ENCODE data around the gene HDAC4. TPM values are rescaled to one million over a fixed set of nuclear protein-coding genes. Genes with fewer than 3 reads are reported as not detected.

Gene HDAC4
- total and polyA plus RNA-seq, 10 of the 15 experiments (the other 5 are each of a cell fraction or from before 2014, with no cell fraction given) = 0.22 to 15.7 (median 4.8) TPM

GRCh38 chr2:239252393-239252792, 148.4 kb downstream of the HDAC4 start (continued):
- TF ChIP-seq, protein P1, sequence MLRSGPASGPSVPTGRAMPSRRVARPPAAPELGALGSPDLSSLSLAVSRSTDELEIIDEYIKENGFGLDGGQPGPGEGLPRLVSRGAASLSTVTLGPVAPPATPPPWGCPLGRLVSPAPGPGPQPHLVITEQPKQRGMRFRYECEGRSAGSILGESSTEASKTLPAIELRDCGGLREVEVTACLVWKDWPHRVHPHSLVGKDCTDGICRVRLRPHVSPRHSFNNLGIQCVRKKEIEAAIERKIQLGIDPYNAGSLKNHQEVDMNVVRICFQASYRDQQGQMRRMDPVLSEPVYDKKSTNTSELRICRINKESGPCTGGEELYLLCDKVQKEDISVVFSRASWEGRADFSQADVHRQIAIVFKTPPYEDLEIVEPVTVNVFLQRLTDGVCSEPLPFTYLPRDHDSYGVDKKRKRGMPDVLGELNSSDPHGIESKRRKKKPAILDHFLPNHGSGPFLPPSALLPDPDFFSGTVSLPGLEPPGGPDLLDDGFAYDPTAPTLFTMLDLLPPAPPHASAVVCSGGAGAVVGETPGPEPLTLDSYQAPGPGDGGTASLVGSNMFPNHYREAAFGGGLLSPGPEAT (IDR thresholded peaks at IDR 0.05; ENCODE audit: low read depth) = no peak
- TF ChIP-seq WRNIP1 (IDR thresholded peaks at IDR 0.05; ENCODE audit: borderline replicate concordance, low read depth, low read length) (no peak), SMC3 (IDR thresholded peaks at IDR 0.05; ENCODE audit: borderline replicate concordance, low read length) (no peak), MTA3 (IDR thresholded peaks at IDR 0.05; ENCODE audit: borderline replicate concordance, low read length) (no peak)

DNA sequence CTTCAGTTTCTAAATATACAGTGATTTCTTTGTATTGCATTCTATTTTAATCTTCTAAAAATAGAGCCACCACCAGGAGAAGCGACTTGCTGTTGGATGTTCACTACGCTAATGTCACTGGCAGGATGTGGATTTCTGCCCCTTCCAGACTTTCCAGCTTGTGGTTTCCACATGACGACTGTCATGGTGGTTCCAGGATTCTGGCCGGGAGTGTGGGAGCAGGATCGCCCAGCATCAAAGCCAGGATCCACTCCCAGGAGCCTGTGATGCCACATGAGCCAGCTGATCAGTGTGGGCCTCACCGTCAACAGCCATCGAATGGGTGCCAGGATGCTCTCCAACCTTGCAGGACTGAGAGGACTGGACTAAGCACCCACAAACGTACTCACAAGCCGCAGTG, 148.8 kb downstream of the HDAC4 start:
- Histone ChIP-seq H3K27me3 (replicated peaks in 1 of 2; ENCODE audit: control insufficient read depth in 2 of 2, insufficient read depth in 2 of 2, low read length in 1 of 2) (peaks cover 0 to 11% of the 10 kb centered on the region in 2 experiments; a peak in 2 of 4 replicates), H3K4me3 (no peak overlapping the region), H2AFZ (ENCODE audit: control insufficient read depth, low read depth, low read length) (no peak overlapping the region), H3K36me3 (ENCODE audit: control insufficient read depth in 2 of 2, insufficient read depth in 2 of 2, low read length in 1 of 2) (no peaks in the 10 kb centered on the region), H3K4me1 (ENCODE audit: control insufficient read depth, insufficient read depth, low read length) (peaks cover 18% of the 10 kb centered on the region), H4K20me1 (ENCODE audit: control insufficient read depth, insufficient read depth) (no peaks in the 10 kb centered on the region; the same call in none of the 2 replicates), H3K4me2 (ENCODE audit: control insufficient read depth, insufficient read depth) (no peak overlapping the region), H3K79me2 (ENCODE audit: control insufficient read depth, insufficient read depth, low read length) (no peaks in the 10 kb centered on the region), H3K9me3 (replicated peaks; ENCODE audit: control insufficient read depth, insufficient read depth, low read length) (no peaks in the 10 kb centered on the region), H3K9ac (ENCODE audit: control insufficient read depth, insufficient read depth, low read length) (no peak overlapping the region), H3K27ac (ENCODE audit: control insufficient read depth, insufficient read depth) (no peak overlapping the region)
- SMC1A ChIA-PET (ENCODE audit: uncharacterized antibody, unreplicated experiment) = interaction anchor here (1.1 to 1.7 kb wide), 3 partner anchors 16 to 62 kb away, joined by 3 read pairs; no protein-coding TSS in a partner anchor
- no peak for TF ChIP-seq TAF1 (IDR thresholded peaks at IDR 0.05; ENCODE audit: borderline replicate concordance, low read depth, low read length)
- TF ChIP-seq CBX3 (IDR thresholded peaks at IDR 0.05; ENCODE audit: borderline replicate concordance, low read depth) = no peak
- TF ChIP-seq POLR2A (IDR thresholded peaks at IDR 0.05; ENCODE audit: low read depth, low read length) = no peak
- TF ChIP-seq SKIL (IDR thresholded peaks at IDR 0.05; ENCODE audit: low read depth, poor library complexity, severe bottlenecking) = no peak
- POLR2A ChIA-PET = no interaction called here
- CTCF ChIA-PET = interaction anchor here (0.5 to 2.2 kb wide), 4 partner anchors 8 to 185 kb away, joined by 3 to 6 read pairs (median 4); no protein-coding TSS in a partner anchor
- no TSS peak for BruUV-seq (replicated peaks)
- in situ Hi-C loops (cut with MboI) (no loop called here), intact Hi-C loops (cut with micrococcal nuclease; ENCODE audit: unreplicated experiment) (loop anchor here (10.0 kb wide), 1 partner anchor 107 kb away; no protein-coding TSS in a partner anchor)
- WGBS (ENCODE audit: insufficient coverage, insufficient replicate concordance, low lambda C conversion rate, missing lambda C conversion rate) = 85% methylated on average over 8 of the region's 9 CpGs
- FAIRE-seq = no peak
- ATAC-seq = no peak
- DNase-seq (ENCODE audit: low read depth, low spot score) = no peak
- RAD21 ChIA-PET (ENCODE audit: unreplicated experiment) = interaction anchor here (1.5 kb wide), 1 partner anchor 117 kb away, joined by 4 read pairs; no protein-coding TSS in a partner anchor

All from GM12878 (cell line).